ENCODE data around the gene TIE1.

GRCh38 chr1:43324810-43325209 is 24.0 kb downstream of the TIE1 start:
- TF ChIP-seq JUND (CRISPR knock-in tag; IDR thresholded peaks at IDR 0.05): no peak
- TF ChIP-seq MEIS1 (CRISPR knock-in tag; IDR thresholded peaks at IDR 0.05; ENCODE audit: borderline replicate concordance): no peak

Data from HepG2 (cell line).